Lung microvascular endothelial cell (primary cell): ENCODE results near the gene CEP170B. TPM values are rescaled to one million over a fixed set of nuclear protein-coding genes. Genes with fewer than 3 reads are reported as not detected.
"Not testable (repeated sequence)": the region's sequence is repeated elsewhere in the genome, so short reads cannot be mapped to it uniquely, and the experiment has no call there.

ENCODE experiments used
- DNase-seq, 2 donors: peaks; one replicate each; pipeline versions ENCODE4 v3.0.0 to v3.0.0-alpha.2; 2010; ENCODE audit warnings: low read depth in 2 of 2
- total RNA-seq: library from RNA; depleted of rRNA; stranded (reverse); fragments of >200 nt; gene quantifications from 2 replicates; pipeline ENCODE4 v1.2.1, GENCODE V29; 2014

Gene CEP170B
- total RNA-seq: 2.8 and 5.0 TPM in 2 replicates

- DNase-seq: peak; percentile 46 to 56
These were observed at the start of gene CEP170B for GRCh38 chr14:104865081-104865630. Gene CEP170B (plus strand): TSS chr14:104865268. CDS start chr14:104868451, 3,183 bp downstream.

- no peak for DNase-seq
These were observed 48.5 kb upstream of the CEP170B start for GRCh38 chr14:104816616-104816884.

GRCh38 chr14:104817930-104818713 is 46.9 kb upstream of the CEP170B start:
- no peak for DNase-seq

GRCh38 chr14:104818714-104819161 is 46.3 kb upstream of the CEP170B start:
- DNase-seq: no peak

GRCh38 chr14:104819361-104819781 is 45.7 kb upstream of the CEP170B start:
- no peak for DNase-seq

GRCh38 chr14:104820669-104821228 is 44.3 kb upstream of the CEP170B start:
- DNase-seq: peak; percentile 77 to 78

GRCh38 chr14:104821229-104821945 is 43.7 kb upstream of the CEP170B start:
- DNase-seq: no peak

GRCh38 chr14:104821971-104822608 is 43.0 kb upstream of the CEP170B start:
- DNase-seq: no peak

GRCh38 chr14:104822821-104823615 is 42.0 kb upstream of the CEP170B start:
- no peak for DNase-seq

- no peak for DNase-seq
These were observed 40.6 kb upstream of the CEP170B start for GRCh38 chr14:104824353-104824997.

GRCh38 chr14:104826189-104826860 is 38.7 kb upstream of the CEP170B start:
- peak; percentile 77 to 88 for DNase-seq

GRCh38 chr14:104826861-104827176 is 38.2 kb upstream of the CEP170B start:
- no peak for DNase-seq

- peak; percentile 53 to 56 for DNase-seq
These were observed 37.7 kb upstream of the CEP170B start for GRCh38 chr14:104827177-104828055.

- no peak for DNase-seq
These were observed 34.3 kb upstream of the CEP170B start for GRCh38 chr14:104830781-104831180.

- DNase-seq: not testable (repeated sequence)
These were observed 28.7 kb upstream of the CEP170B start for GRCh38 chr14:104836171-104836935.

GRCh38 chr14:104841730-104842129 is 23.3 kb upstream of the CEP170B start:
- no peak for DNase-seq

GRCh38 chr14:104843006-104843405 is 22.1 kb upstream of the CEP170B start:
- DNase-seq: no peak
